ENCODE measurements around the gene KBTBD13. TPM values are rescaled to one million over a fixed set of nuclear protein-coding genes. Genes with fewer than 3 reads are reported as not detected.
A peak's percentile ranks its signal among the peaks of the same experiment; 100 is the strongest.

KBTBD13 gene
- total RNA-seq, 2 donors from 2014 or later: not detected

DNA sequence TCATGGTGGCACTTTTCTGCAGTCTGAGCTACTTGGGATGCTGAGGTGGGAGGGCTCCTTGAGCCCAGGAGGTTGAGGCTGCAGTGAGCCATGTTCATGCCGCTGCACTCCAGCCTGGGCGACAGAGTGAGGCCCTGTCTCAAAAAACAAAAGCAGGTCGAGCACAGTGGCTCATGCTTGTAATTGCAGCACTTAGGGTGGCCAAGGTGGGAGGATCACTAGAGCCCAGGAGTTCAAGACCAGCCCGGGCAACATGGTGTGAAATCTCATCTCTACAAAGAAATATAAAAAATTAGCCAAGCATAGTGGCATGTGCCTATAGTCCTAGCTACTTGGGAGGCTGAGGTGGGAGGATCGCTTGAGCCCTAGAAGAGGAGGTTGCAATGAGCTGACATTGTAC is 28.5 kb downstream of the KBTBD13 start:
- ATAC-seq: no peak
- Mint-ChIP-seq H3K9me3 (no peaks in the 10 kb centered on the region), H3K36me3 (peaks cover 0 to 7% of the 10 kb centered on the region in 2 donors), H3K27ac (no peak overlapping the region)
- DNase-seq (ENCODE audit: low spot score in 2 of 2): no peak

DNA sequence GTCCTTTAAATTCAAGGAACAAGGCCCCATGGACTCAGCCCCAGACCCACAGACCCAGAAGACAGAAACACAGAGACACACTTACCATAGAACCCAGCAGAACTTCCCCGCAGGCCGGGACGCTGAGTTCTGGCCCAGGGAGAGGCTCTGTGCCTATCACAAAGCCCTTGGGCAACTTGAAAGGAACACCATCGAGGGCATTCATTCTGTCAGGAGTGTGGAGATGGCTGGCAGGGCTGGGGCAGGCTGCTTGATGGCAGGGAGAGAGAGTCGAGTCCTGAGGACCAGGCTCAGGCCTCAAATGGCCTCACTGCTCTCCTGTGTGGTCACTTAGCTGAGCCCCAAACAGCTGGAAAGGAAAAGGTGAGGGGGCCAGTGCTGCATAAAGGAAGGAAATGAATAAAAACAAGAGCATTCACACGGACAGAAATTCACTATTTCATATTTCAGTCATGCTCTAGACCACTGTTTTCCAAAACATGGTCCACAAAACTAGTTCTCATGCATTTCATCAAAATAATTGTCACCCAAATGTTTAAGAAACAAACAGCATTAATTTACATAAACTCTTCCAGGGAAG is 29.6 kb downstream of the KBTBD13 start:
- DNase-seq (ENCODE audit: low spot score in 2 of 2): peak in 1 of 2 donors; percentile 48
- peak in 1 of 2 donors; percentile 26 for ATAC-seq
- H3K27ac Mint-ChIP-seq: peak overlapping the region; percentile 63 to 70
- peaks cover 0 to 7% of the 10 kb centered on the region in 2 donors for H3K36me3 Mint-ChIP-seq
- no peaks in the 10 kb centered on the region for H3K9me3 Mint-ChIP-seq

DNA sequence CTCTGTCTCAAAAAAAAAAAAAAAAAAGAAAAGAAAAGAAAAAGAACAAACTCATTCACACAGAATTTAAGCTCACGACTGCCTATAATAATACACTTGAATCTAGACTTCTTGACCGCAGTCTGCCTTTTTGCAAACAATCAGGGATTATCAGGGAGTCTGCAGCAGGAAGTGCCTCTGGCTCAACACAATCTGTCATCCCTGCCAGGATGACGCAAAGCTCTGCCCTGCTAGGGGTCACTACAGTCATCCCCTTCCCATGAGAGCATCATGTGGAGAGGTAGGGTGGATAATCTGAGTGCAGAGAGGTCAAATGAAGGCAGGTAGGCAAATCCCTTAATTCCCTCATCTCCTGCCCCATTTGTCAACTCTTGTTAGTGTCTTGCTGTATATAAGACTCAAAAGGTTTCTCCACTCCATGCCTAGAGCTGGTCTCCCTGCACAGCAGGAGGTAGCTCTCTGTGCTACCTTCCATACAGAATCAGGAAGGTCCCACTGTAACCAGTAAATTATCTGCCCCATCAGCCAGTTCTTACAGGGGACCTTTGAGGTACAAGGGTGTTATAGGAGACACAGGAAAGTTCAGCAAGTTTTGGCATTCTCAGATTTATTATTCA is 34.2 kb downstream of the KBTBD13 start:
- peak in 1 of 2 donors; percentile 18 for DNase-seq (ENCODE audit: low spot score in 2 of 2)
- H3K27ac Mint-ChIP-seq: peak overlapping the region in 1 of 2 donors; percentile 9
- ATAC-seq: no peak
- no peaks in the 10 kb centered on the region for H3K9me3 Mint-ChIP-seq
- H3K36me3 Mint-ChIP-seq: no peaks in the 10 kb centered on the region

- H3K36me3 Mint-ChIP-seq: peaks cover 0 to 13% of the 10 kb centered on the region in 2 donors
- DNase-seq (ENCODE audit: low spot score in 2 of 2) (no peak), ATAC-seq (no peak)
- no peaks in the 10 kb centered on the region for H3K9me3 Mint-ChIP-seq
- peak within 1 kb of the TSS in 1 of 2 donors; percentile 56 for H3K27ac Mint-ChIP-seq
Observed at GRCh38 chr15:65115086-65115485, 38.5 kb downstream of the KBTBD13 start, which contains the start of gene UBAP1L. UBAP1L (minus strand) TSS chr15:65115200; CDS start chr15:65106215, 8,985 bp downstream.

- DNase-seq (ENCODE audit: low spot score in 2 of 2) (no peak), ATAC-seq (no peak)
- no peak overlapping the region for H3K27ac Mint-ChIP-seq
- no peaks in the 10 kb centered on the region for H3K9me3 Mint-ChIP-seq
- H3K36me3 Mint-ChIP-seq: peaks cover 0 to 13% of the 10 kb centered on the region in 2 donors
Observed at GRCh38 chr15:65115542-65115941, 39.0 kb downstream of the KBTBD13 start.

Other genes with a start within 250 kb of the KBTBD13 start
- gene PLEKHO2, start 234.8 kb upstream of the KBTBD13 start, total RNA-seq: 10 to 100 TPM; 13.7 to 16.1 TPM
- 1 to 10 TPM; 3.8 to 8.9 TPM for gene ANKDD1A, start 164.8 kb upstream of the KBTBD13 start, total RNA-seq
- gene SPG21, start 86.8 kb upstream of the KBTBD13 start, total RNA-seq: 10 to 100 TPM; 67.1 to 90.4 TPM
- 10 to 100 TPM; 15.7 to 17.3 TPM for gene MTFMT, start 47.1 kb upstream of the KBTBD13 start, total RNA-seq
- not detected for gene SLC51B, start 31.4 kb upstream of the KBTBD13 start, total RNA-seq
- not detected for gene RASL12, start 8.8 kb upstream of the KBTBD13 start, total RNA-seq
- gene UBAP1L, start 38.5 kb downstream of the KBTBD13 start, total RNA-seq: 1 to 10 TPM; 2.2 to 4.8 TPM
- gene PDCD7, start 57.1 kb downstream of the KBTBD13 start, total RNA-seq: 10 to 100 TPM; 34.2 to 36.6 TPM
- gene CLPX, start 108.6 kb downstream of the KBTBD13 start, total RNA-seq: 10 to 100 TPM; 66.6 to 84.1 TPM
- gene CILP, start 134.7 kb downstream of the KBTBD13 start, total RNA-seq: under 1 TPM in 1 of 2 donors, not detected in 1; 0.04 TPM
- 10 to 100 TPM; 12.1 to 24.7 TPM for gene PARP16, start 210.1 kb downstream of the KBTBD13 start, total RNA-seq
- gene RNU5A-1, start 219.3 kb downstream of the KBTBD13 start, total RNA-seq: not detected
- not detected for gene RNU5B-1, start 227.9 kb downstream of the KBTBD13 start, total RNA-seq